GM12878 (cell line): ENCODE data around the gene PBRM1. TPM values are rescaled to one million over a fixed set of nuclear protein-coding genes. Genes with fewer than 3 reads are reported as not detected.

Source experiments
- KAT2A ChIP-seq: conservative IDR thresholded peaks from 2 replicates; pipeline ENCODE4 v1.6.1; 2011; ENCODE audit warnings: low read depth, low read length; ENCODE audit not compliant: control insufficient read depth
- MTA2 ChIP-seq: fragments of 450-650 bp; IDR thresholded peaks from 2 replicates; pipeline ENCODE4 v1.6.1; 2016; ENCODE audit warnings: low read depth, mild to moderate bottlenecking, moderate library complexity
- MTA3 ChIP-seq: IDR thresholded peaks from 2 replicates; pipeline ENCODE4 v1.6.1; 2012; ENCODE audit warnings: low read length, inconsistent platforms, borderline replicate concordance
- polyA plus RNA-seq, 11 experiments: library from polyadenylated mRNA; depleted of rRNA in 4 of 11; unstranded in 6 of 11; stranded (reverse) in 5 of 11; fragments of >200 nt; fragmentation: Nextera tagmentation in 4 of 11; fragmentation: Illumina TruSeq in 1 of 11; extraction: Ambion mirVana in 4 of 11; extraction: Trizol in 1 of 11; gene quantifications; 1 replicate in 1 of 11; 2 replicates in 10 of 11; pipeline versions ENCODE4 v1.2.1 to v1.2.3, GENCODE V29; 2011 to 2016; ENCODE audit warnings: inconsistent platforms in 2 of 11, missing spikeins in 2 of 11, low read depth in 1 of 11
- total RNA-seq, 4 experiments: library from RNA; depleted of rRNA in 3 of 4; stranded (reverse); fragments of >200 nt in 3 of 4; fragmentation: Illumina TruSeq in 1 of 4; extraction: Trizol in 1 of 4; gene quantifications; 2 replicates each; pipeline versions ENCODE4 v1.2.1 to v1.2.3, GENCODE V29; 2013 to 2021
- TF ChIP-seq, protein P1 (sequence below): fragments of 450-650 bp; IDR thresholded peaks from 2 replicates; pipeline ENCODE4 v1.6.1; 2018; ENCODE audit warnings: borderline replicate concordance, mild to moderate bottlenecking; ENCODE audit not compliant: partially characterized antibody
- TF ChIP-seq, protein P2 (sequence below): IDR thresholded peaks from 2 replicates; pipeline ENCODE4 v1.6.1; 2012; ENCODE audit warnings: low read depth, low read length, improper control_type of control experiment
- TF ChIP-seq, protein P3 (sequence below): fragments of 450-650 bp; conservative IDR thresholded peaks from 2 replicates; pipeline ENCODE4 v1.6.1; 2017; ENCODE audit warnings: mild to moderate bottlenecking, moderate library complexity
- TF ChIP-seq, protein P4 (sequence below): IDR thresholded peaks from 2 replicates; pipeline ENCODE4 v1.6.1; 2012; ENCODE audit warnings: mild to moderate bottlenecking, low read depth, low read length

Gene PBRM1
- total and polyA plus RNA-seq, 10 of the 15 experiments (the other 5 are each of a cell fraction or from before 2014, with no cell fraction given) = 8.9 to 88.9 (median 39.3) TPM

DNA sequence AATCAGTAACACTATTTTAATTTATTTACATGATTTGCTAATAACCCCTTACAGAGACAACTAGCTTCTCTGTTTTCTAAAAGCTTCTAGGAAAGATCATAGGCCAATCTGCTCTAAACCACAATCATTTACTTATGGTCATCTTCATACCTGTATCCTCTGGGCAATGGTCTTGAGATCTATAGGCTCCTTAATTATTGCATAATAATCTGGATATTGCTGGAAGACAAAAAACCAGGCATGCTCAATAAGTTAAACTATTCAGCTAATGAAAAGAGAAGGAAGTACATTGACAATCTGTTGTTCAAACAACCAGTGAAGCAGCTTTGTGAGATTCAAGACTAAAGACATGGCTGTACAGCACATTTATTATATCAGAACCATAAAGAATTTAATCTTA, 34.1 kb downstream of the PBRM1 start (continued):
- TF ChIP-seq, protein P1, sequence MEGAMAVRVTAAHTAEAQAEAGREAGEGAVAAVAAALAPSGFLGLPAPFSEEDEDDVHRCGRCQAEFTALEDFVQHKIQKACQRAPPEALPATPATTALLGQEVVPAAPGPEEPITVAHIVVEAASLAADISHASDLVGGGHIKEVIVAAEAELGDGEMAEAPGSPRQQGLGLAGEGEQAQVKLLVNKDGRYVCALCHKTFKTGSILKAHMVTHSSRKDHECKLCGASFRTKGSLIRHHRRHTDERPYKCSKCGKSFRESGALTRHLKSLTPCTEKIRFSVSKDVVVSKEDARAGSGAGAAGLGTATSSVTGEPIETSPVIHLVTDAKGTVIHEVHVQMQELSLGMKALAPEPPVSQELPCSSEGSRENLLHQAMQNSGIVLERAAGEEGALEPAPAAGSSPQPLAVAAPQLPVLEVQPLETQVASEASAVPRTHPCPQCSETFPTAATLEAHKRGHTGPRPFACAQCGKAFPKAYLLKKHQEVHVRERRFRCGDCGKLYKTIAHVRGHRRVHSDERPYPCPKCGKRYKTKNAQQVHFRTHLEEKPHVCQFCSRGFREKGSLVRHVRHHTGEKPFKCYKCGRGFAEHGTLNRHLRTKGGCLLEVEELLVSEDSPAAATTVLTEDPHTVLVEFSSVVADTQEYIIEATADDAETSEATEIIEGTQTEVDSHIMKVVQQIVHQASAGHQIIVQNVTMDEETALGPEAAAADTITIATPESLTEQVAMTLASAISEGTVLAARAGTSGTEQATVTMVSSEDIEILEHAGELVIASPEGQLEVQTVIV = no peak
- TF ChIP-seq MTA2 = no peak
- TF ChIP-seq, protein P2, sequence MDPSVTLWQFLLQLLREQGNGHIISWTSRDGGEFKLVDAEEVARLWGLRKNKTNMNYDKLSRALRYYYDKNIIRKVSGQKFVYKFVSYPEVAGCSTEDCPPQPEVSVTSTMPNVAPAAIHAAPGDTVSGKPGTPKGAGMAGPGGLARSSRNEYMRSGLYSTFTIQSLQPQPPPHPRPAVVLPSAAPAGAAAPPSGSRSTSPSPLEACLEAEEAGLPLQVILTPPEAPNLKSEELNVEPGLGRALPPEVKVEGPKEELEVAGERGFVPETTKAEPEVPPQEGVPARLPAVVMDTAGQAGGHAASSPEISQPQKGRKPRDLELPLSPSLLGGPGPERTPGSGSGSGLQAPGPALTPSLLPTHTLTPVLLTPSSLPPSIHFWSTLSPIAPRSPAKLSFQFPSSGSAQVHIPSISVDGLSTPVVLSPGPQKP = no peak
- TF ChIP-seq, protein P3, sequence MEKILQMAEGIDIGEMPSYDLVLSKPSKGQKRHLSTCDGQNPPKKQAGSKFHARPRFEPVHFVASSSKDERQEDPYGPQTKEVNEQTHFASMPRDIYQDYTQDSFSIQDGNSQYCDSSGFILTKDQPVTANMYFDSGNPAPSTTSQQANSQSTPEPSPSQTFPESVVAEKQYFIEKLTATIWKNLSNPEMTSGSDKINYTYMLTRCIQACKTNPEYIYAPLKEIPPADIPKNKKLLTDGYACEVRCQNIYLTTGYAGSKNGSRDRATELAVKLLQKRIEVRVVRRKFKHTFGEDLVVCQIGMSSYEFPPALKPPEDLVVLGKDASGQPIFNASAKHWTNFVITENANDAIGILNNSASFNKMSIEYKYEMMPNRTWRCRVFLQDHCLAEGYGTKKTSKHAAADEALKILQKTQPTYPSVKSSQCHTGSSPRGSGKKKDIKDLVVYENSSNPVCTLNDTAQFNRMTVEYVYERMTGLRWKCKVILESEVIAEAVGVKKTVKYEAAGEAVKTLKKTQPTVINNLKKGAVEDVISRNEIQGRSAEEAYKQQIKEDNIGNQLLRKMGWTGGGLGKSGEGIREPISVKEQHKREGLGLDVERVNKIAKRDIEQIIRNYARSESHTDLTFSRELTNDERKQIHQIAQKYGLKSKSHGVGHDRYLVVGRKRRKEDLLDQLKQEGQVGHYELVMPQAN = no peak
- TF ChIP-seq MTA3 = no peak
- no peak for TF ChIP-seq KAT2A
- TF ChIP-seq, protein P4, sequence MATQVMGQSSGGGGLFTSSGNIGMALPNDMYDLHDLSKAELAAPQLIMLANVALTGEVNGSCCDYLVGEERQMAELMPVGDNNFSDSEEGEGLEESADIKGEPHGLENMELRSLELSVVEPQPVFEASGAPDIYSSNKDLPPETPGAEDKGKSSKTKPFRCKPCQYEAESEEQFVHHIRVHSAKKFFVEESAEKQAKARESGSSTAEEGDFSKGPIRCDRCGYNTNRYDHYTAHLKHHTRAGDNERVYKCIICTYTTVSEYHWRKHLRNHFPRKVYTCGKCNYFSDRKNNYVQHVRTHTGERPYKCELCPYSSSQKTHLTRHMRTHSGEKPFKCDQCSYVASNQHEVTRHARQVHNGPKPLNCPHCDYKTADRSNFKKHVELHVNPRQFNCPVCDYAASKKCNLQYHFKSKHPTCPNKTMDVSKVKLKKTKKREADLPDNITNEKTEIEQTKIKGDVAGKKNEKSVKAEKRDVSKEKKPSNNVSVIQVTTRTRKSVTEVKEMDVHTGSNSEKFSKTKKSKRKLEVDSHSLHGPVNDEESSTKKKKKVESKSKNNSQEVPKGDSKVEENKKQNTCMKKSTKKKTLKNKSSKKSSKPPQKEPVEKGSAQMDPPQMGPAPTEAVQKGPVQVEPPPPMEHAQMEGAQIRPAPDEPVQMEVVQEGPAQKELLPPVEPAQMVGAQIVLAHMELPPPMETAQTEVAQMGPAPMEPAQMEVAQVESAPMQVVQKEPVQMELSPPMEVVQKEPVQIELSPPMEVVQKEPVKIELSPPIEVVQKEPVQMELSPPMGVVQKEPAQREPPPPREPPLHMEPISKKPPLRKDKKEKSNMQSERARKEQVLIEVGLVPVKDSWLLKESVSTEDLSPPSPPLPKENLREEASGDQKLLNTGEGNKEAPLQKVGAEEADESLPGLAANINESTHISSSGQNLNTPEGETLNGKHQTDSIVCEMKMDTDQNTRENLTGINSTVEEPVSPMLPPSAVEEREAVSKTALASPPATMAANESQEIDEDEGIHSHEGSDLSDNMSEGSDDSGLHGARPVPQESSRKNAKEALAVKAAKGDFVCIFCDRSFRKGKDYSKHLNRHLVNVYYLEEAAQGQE = no peak
